HUES6 (cell line): Measurements from ENCODE around the gene CHADL.

ENCODE experiments used
- H3K27ac ChIP-seq: 2 replicates; pipeline ENCODE4 v1.7.0; 2013; ENCODE audit warnings: low read depth, mild to moderate bottlenecking, low read length, inconsistent platforms
- H3K27me3 ChIP-seq: 2 replicates; pipeline ENCODE4 v1.6.1; 2013; ENCODE audit warnings: low read length; ENCODE audit not compliant: control insufficient read depth, insufficient read depth
- H3K36me3 ChIP-seq: 2 replicates; pipeline ENCODE4 v1.6.1; 2013; ENCODE audit warnings: low read length; ENCODE audit not compliant: control insufficient read depth, insufficient read depth
- H3K4me1 ChIP-seq: 2 replicates; pipeline ENCODE4 v1.6.1; 2013; ENCODE audit warnings: low read length; ENCODE audit not compliant: control insufficient read depth, insufficient read depth
- H3K4me3 ChIP-seq: 2 replicates; pipeline ENCODE4 v1.5.1; 2013; ENCODE audit warnings: low read depth, low read length
- H3K9ac ChIP-seq: one replicate; pipeline ENCODE4 v1.6.1; 2013; ENCODE audit warnings: mild to moderate bottlenecking, low read length
- H3K9me3 ChIP-seq: 2 replicates; pipeline ENCODE4 v1.6.1; 2013; ENCODE audit warnings: low read depth, low read length; ENCODE audit not compliant: control insufficient read depth, insufficient read depth

Gene CHADL

GRCh38 chr22:41240377-41241132 is at the start of gene CHADL:
TSS of gene CHADL (minus strand) at chr22:41240931. CDS start at chr22:41240881, 50 bp downstream.
- H3K27ac ChIP-seq, result no peak within 1 kb of the TSS
- H3K27me3 ChIP-seq, result peaks cover 4% of the 10 kb centered on the region; the same call in 1 of the 2 replicates
- no peak within 1 kb of the TSS for H3K9ac ChIP-seq
- H3K9me3 ChIP-seq, result no peaks in the 10 kb centered on the region
- peaks cover 27% of the 10 kb centered on the region for H3K4me1 ChIP-seq
- no peak within 1 kb of the TSS for H3K4me3 ChIP-seq
- peaks cover 10% of the 10 kb centered on the region for H3K36me3 ChIP-seq

GRCh38 chr22:41289671-41290070 is 48.9 kb upstream of the CHADL start:
- Histone ChIP-seq H3K4me1 (peaks cover 32% of the 10 kb centered on the region), H3K36me3 (peaks cover 3% of the 10 kb centered on the region), H3K9me3 (0 out of 2 replicates have a peak, but pooled peaks cover 4% of the 10 kb centered on the region), H3K9ac (peak overlapping the region; percentile 13), H3K27me3 (no peaks in the 10 kb centered on the region), H3K27ac (peak overlapping the region; percentile 89; the same call in 1 of the 2 replicates), H3K4me3 (no peak overlapping the region)

GRCh38 chr22:41288245-41288946 is 47.7 kb upstream of the CHADL start:
- H3K9me3 ChIP-seq, result no peaks in the 10 kb centered on the region
- peak overlapping the region; percentile 96 for H3K27ac ChIP-seq
- peaks cover 12% of the 10 kb centered on the region for H3K36me3 ChIP-seq
- peak overlapping the region; percentile 84 for H3K9ac ChIP-seq
- H3K27me3 ChIP-seq, result no peaks in the 10 kb centered on the region
- peaks cover 38% of the 10 kb centered on the region for H3K4me1 ChIP-seq
- H3K4me3 ChIP-seq, result peak overlapping the region; percentile 40; the same call in 1 of the 2 replicates

- peak overlapping the region; percentile 56 for H3K4me3 ChIP-seq
- peak overlapping the region; percentile 32 for H3K9ac ChIP-seq
- no peaks in the 10 kb centered on the region for H3K27me3 ChIP-seq
- H3K4me1 ChIP-seq, result peaks cover 39% of the 10 kb centered on the region
- peaks cover 26% of the 10 kb centered on the region for H3K36me3 ChIP-seq
- no peaks in the 10 kb centered on the region for H3K9me3 ChIP-seq
- H3K27ac ChIP-seq, result peak overlapping the region; percentile 2; the same call in 1 of the 2 replicates
Observed at GRCh38 chr22:41286639-41287091, 45.9 kb upstream of the CHADL start.

GRCh38 chr22:41285820-41286638 is 45.3 kb upstream of the CHADL start, which contains the start of gene RANGAP1:
TSS of gene RANGAP1 (minus strand) at chr22:41286187. CDS start at chr22:41281044, 5,143 bp downstream.
- Histone ChIP-seq H3K36me3 (peaks cover 32% of the 10 kb centered on the region), H3K4me1 (peaks cover 38% of the 10 kb centered on the region), H3K27ac (peak within 1 kb of the TSS; percentile 86; the same call in 1 of the 2 replicates), H3K4me3 (peak within 1 kb of the TSS; percentile 85), H3K27me3 (no peaks in the 10 kb centered on the region), H3K9me3 (no peaks in the 10 kb centered on the region), H3K9ac (peak within 1 kb of the TSS; percentile 91)

GRCh38 chr22:41285441-41285819 is 44.7 kb upstream of the CHADL start:
- Histone ChIP-seq H3K4me3 (peak overlapping the region; percentile 85), H3K27ac (peak overlapping the region; percentile 86; the same call in 1 of the 2 replicates), H3K27me3 (no peaks in the 10 kb centered on the region), H3K36me3 (peaks cover 38% of the 10 kb centered on the region), H3K9ac (peak overlapping the region; percentile 91), H3K9me3 (no peaks in the 10 kb centered on the region), H3K4me1 (peaks cover 32% of the 10 kb centered on the region)

- Histone ChIP-seq H3K9me3 (no peaks in the 10 kb centered on the region), H3K27me3 (no peaks in the 10 kb centered on the region), H3K36me3 (peaks cover 48% of the 10 kb centered on the region), H3K9ac (peak overlapping the region; percentile 91), H3K27ac (no peak overlapping the region), H3K4me3 (peak overlapping the region; percentile 85), H3K4me1 (peaks cover 24% of the 10 kb centered on the region)
Observed at GRCh38 chr22:41284465-41284864, 43.7 kb upstream of the CHADL start.

GRCh38 chr22:41280854-41281253 is 40.1 kb upstream of the CHADL start:
- H3K4me3 ChIP-seq, result no peak overlapping the region
- H3K36me3 ChIP-seq, result peaks cover 81% of the 10 kb centered on the region
- no peak overlapping the region for H3K9ac ChIP-seq
- no peaks in the 10 kb centered on the region for H3K27me3 ChIP-seq
- H3K27ac ChIP-seq, result no peak overlapping the region
- no peaks in the 10 kb centered on the region for H3K9me3 ChIP-seq
- H3K4me1 ChIP-seq, result peaks cover 12% of the 10 kb centered on the region; the same call in 1 of the 2 replicates

- H3K9ac ChIP-seq, result no peak overlapping the region
- H3K36me3 ChIP-seq, result peaks cover 87% of the 10 kb centered on the region
- H3K27me3 ChIP-seq, result no peaks in the 10 kb centered on the region
- peaks cover 10% of the 10 kb centered on the region; the same call in 1 of the 2 replicates for H3K4me1 ChIP-seq
- H3K9me3 ChIP-seq, result no peaks in the 10 kb centered on the region
- H3K4me3 ChIP-seq, result no peak overlapping the region
- peak overlapping the region; percentile 17; the same call in 1 of the 2 replicates for H3K27ac ChIP-seq
Observed at GRCh38 chr22:41280065-41280464, 39.3 kb upstream of the CHADL start.

GRCh38 chr22:41274856-41275255 is 34.1 kb upstream of the CHADL start:
- H3K27ac ChIP-seq, result no peak overlapping the region
- no peak overlapping the region for H3K9ac ChIP-seq
- H3K27me3 ChIP-seq, result no peaks in the 10 kb centered on the region
- no peaks in the 10 kb centered on the region for H3K9me3 ChIP-seq
- no peak overlapping the region for H3K4me3 ChIP-seq
- H3K4me1 ChIP-seq, result no peaks in the 10 kb centered on the region
- peaks cover 89% of the 10 kb centered on the region for H3K36me3 ChIP-seq
